Endometrium (tissue), 2 donors: ENCODE results near the gene STK35.

ENCODE experiments used
- FAIRE-seq: peaks from 2 replicates; lab custom pipeline; 2012; peaks lifted over from hg19 to GRCh38; lab: Jason Lieb, UNC
- donor health status: control.
- donor health status: control.

Gene STK35

GRCh38 chr20:2108498-2108897, 6.9 kb downstream of the STK35 start:
- FAIRE-seq = no peak

GRCh38 chr20:2108987-2109386, 7.4 kb downstream of the STK35 start:
- no peak for FAIRE-seq

GRCh38 chr20:2109425-2110210, 8.0 kb downstream of the STK35 start:
- no peak for FAIRE-seq

- FAIRE-seq = no peak
Measured at GRCh38 chr20:2112910-2113309, 11.3 kb downstream of the STK35 start.

GRCh38 chr20:2114127-2114959, 12.7 kb downstream of the STK35 start:
- FAIRE-seq = no peak

- no peak for FAIRE-seq
Measured at GRCh38 chr20:2114990-2115681, 13.5 kb downstream of the STK35 start.

- no peak for FAIRE-seq
Measured at GRCh38 chr20:2116170-2116940, 14.7 kb downstream of the STK35 start.

- no peak for FAIRE-seq
Measured at GRCh38 chr20:2118783-2119182, 17.2 kb downstream of the STK35 start.

GRCh38 chr20:2122936-2123335, 21.3 kb downstream of the STK35 start:
- FAIRE-seq = no peak

GRCh38 chr20:2123720-2124119, 22.1 kb downstream of the STK35 start:
- FAIRE-seq = no peak

- no peak for FAIRE-seq
Measured at GRCh38 chr20:2124564-2125213, 23.1 kb downstream of the STK35 start.

GRCh38 chr20:2125474-2126112, 24.0 kb downstream of the STK35 start:
- no peak for FAIRE-seq

GRCh38 chr20:2127238-2127637, 25.6 kb downstream of the STK35 start:
- FAIRE-seq = no peak

GRCh38 chr20:2128542-2128941, 26.9 kb downstream of the STK35 start:
- FAIRE-seq = no peak

GRCh38 chr20:2130062-2130591, 28.5 kb downstream of the STK35 start:
- FAIRE-seq = no peak

GRCh38 chr20:2130683-2131082, 29.1 kb downstream of the STK35 start:
- no peak for FAIRE-seq

GRCh38 chr20:2131366-2131765, 29.7 kb downstream of the STK35 start:
- no peak for FAIRE-seq

- FAIRE-seq = no peak
Measured at GRCh38 chr20:2132461-2132901, 30.9 kb downstream of the STK35 start.

- FAIRE-seq = no peak
Measured at GRCh38 chr20:2133318-2134183, 31.9 kb downstream of the STK35 start.

- FAIRE-seq = no peak
Measured at GRCh38 chr20:2135013-2135412, 33.4 kb downstream of the STK35 start.
